ENCODE data around the gene BAIAP2L2.
"Not testable (repeated sequence)": the region's sequence is repeated elsewhere in the genome, so short reads cannot be mapped to it uniquely, and the experiment has no call there.

BAIAP2L2 gene

DNA sequence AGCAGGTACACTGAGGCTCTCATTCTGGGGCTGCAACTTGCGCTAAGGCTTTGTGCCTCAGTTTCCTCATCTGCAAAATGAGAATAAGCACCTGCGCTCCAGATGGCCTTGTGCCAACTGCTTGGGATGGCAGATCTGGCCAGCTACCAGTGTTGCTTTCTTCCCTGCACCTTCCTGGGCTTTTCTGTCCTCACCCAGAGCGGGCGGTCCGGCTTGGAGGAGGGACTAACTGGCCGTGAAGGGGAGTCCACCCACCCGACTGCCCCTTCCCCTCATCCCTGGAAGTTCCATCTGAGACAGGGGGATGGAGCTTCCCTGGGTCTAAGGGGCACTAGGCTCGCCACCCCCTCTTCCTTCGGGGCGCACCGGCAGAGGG lies 30.0 kb downstream of the BAIAP2L2 start:
- DNase-seq = no peak

GRCh38 chr22:38079804-38080203 lies 30.7 kb downstream of the BAIAP2L2 start:
- no peak for DNase-seq

DNA sequence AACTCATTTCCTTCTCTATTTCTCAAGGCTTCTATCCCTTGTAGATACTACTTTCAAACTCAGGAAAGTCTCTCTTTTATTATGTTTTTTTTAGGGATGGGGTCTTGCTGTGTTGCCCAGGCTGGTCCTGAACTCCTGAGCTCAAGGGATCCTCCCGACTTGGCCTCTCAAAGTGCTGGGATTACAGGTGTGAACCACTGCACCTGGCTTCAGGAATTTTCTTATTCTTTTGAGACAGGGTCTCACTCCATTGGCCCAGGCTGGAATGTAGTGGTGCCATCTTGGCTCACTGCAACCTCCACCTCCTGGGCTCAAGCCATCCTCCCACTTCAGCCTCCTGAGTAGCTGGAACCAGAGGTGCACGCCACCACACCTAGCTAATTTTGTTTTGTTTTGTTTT lies 31.3 kb downstream of the BAIAP2L2 start:
- not testable (repeated sequence) for DNase-seq

GRCh38 chr22:38078046-38078840 lies 32.2 kb downstream of the BAIAP2L2 start:
- DNase-seq = no peak

GRCh38 chr22:38077595-38077994 lies 32.9 kb downstream of the BAIAP2L2 start:
- DNase-seq = no peak

GRCh38 chr22:38077096-38077495 lies 33.4 kb downstream of the BAIAP2L2 start:
- DNase-seq = no peak

DNA sequence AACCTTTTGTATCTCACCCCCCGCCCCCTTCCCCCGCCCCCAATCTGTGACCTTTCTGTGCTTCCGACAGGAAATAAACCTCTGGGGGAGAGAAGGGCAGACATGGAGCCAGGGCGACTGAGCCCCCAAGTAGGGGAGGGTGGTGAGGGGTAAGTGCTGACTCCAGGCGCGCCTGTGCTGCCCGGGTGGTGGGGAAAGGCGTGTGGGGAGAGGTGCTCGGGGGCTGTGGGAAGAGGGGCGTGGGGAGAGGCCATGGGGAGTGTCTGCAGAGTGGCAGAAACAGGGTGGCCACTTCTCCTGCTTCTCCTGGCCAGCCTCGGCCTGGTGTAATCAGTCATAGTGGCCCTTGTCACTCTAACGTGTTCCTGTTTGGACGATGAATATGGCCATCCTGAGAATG lies 34.5 kb downstream of the BAIAP2L2 start:
- no peak for DNase-seq

DNA sequence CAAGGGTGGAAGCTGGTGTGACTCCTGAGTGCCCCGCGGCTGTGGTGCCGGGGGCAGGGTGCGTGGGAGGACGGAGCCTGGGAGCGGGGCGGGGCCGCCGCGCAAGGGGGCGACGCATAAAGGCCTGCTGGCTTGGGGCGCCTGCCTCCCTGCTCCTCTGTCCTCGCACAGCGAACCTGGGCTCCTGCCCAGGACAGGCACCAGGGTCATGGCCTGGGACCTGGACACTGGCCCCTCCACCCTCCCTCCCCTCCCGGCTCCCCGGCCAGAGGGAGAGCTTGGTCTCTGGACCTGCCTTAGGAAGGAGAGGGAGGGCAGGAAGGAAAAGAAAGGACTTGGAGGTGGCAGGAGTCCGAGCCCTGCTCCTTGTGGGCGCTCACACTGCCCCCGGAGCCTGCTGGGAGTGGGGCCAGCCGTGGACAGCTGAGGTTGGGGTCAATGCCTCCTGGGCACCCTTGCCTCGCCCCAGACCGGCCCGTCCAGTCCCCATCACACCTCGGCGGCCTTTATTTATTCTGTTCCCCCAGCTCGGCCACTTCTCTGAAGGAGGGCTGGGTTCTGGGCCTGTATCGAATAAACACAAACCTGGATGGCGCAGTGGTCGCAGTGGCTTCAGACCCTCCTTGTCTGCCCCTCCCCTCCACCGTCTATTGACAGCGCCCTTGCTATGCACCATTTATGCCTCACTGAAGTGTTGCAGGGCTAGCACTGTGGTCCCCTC lies 35.2 kb downstream of the BAIAP2L2 start:
- DNase-seq = no peak

- no peak for DNase-seq
Observed at GRCh38 chr22:38074181-38075104, 36.0 kb downstream of the BAIAP2L2 start.

DNA sequence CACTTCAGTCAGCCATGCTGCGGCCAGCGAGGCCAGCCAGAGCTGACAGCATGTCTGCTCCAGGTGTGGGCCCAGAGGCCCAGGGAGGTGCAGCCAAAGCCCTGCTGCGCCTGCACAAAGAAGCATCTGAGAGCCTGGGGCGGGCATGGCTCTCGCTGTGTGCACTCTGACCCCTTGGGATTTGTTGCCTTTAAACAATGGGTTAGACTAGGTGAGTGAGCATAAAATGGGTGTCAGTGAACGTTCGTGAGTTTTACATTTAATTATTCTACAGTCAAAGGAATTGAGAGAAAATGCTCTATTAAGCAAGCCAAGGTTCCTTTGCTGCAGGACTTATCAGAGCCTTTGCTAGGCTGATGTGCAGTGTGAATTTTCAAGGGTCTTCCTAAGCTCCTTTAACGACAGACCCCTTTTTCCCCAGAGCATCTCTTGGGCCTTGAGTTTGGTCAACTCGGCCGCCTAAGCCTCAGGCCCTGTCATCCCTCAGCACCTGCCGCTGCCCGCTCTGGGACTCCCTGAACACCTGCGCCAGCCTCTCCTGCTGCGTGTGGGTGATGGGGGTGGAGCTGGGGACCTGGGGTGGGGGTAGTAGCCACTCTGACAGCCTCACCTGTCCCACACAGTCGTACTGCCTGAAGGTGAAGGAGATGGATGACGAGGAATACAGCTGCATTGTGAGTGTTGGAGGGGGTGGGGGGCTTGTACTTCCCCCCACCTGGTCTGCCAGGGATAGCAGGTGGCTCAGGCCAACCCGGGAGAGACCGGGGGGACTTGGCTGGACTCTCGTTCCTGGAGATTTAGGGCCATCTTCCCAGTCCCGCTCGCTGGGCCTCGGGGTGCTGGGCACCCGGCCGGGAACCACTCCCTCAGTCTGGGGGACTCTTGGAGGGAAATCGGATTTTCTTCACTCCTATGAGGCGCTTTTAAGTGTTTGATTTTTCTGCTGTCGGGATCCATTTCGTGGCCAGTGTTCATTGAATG lies 37.0 kb downstream of the BAIAP2L2 start:
- DNase-seq = no peak

DNA sequence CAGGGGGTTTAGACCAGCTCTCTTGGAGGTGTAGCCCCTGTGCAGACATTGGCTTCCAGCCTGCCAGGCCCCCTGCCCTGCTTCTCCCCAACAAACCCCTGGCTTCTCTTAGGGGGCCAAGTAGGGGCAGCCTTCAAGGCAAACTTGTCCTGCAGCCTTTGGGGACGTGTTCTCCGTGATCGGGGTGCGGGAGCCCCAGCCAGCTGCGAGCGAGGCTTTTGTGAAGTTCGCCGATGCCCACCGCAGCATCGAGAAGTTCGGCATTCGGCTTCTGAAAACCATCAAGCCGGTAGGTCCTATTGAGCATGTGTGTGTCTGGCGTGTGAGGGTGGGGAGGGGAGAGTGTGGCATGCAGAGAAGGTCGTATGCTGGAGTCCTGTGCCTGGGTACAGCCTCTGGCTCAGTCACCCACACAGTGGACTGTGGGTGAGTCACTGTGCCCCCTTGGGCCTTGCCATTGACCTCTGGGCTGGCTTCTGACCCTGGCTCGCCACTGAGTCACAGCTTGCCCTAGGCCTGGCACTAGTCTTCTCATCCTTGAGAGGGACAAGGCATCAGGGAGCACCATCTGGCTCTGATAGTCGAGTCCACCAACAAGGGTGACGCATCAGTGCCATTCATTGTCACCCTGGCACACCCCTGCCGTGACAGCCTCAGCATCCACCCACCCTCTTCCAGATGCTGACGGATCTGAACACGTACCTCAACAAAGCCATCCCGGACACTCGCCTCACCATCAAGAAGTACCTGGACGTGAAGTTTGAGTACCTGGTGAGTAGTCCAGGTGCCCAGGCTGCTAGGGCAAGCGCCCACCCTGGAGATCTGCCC lies 37.9 kb downstream of the BAIAP2L2 start:
- DNase-seq = no peak

DNA sequence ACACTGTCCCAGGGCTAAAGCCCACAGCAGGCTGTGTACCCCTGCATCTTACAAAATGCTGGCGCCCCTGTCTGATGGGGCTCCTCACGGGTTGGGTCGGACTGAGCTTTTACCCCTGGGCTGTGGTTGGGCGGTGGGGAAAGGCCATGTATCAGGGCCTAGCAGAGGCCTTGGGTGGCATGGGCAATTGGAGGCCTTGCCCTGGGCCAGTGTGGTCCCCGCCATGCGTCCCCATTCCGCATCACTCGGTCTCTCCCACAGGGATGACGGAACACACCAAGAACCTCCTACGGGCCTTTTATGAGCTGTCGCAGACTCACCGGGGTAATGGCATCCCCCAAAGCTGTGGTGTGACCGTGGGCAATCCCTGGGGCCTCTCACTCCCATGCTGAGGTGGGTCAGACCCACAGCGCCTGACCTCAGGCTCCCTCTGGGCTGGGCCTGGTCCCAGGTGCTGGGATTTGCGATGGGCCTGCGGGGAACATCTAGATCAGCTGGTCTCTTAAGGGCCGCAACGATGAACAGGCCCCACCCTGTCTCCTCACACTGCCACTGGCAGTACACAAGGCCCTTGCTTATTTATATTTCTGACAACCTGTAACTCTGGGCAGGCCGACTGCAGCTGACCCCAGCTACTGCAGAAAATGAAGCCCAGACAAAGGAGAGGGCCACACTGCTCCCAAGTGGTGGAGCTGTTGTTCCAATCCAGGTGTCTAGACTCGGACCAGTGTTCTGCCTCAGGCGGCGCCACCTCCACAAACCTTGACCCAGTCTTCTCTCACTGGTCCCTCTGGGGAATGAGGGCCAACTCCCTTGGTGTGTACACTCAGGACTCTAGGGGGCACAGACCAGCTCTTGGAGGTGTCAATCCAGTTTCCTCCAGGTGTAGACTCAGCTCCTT lies 38.8 kb downstream of the BAIAP2L2 start:
- no peak for DNase-seq

GRCh38 chr22:38070250-38070921 lies 40.1 kb downstream of the BAIAP2L2 start:
- DNase-seq = no peak

DNA sequence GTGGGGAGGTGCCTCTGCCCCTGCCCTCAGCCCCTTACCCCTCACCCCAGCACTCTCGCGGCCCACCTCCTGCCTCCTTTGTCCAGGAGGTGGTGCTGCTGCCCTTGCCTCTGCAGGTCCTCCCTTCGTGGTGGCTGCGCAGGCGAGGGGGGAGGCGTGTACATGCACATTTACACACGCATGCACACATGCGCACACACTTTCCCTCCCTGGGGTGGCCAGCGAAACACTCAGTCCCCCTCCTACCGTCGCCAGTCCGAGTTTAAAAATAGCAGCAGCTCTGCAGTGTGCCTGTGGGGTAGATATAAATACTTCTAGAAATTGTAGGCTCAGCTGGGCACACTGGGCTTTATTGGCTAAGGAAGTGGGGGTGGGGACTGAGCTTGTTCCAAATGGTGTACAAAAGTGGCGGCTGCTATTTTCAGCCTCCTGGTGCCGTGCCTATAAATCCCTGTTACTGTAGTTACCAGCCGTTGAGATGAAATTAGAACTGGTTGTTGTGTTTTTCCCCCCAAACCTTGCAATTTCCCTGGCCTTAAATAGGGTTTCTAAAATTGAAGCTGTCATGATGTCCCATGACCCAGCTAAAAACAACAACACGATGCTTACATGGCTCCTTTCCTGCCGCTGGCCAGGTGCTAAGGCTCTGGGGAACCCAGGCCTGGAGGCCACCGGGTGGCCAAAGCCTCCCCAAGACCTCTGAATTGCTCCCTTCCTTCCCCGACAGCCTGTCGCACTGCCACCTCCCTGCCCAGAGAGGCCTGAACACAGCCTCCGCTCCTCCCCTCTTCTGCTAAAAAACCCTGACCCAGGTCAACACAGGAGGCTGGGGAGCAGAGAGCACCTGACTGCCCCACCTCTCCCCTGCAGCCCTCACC lies 40.9 kb downstream of the BAIAP2L2 start:
- DNase-seq = no peak

GRCh38 chr22:38068641-38069371 lies 41.7 kb downstream of the BAIAP2L2 start:
- no peak for DNase-seq

GRCh38 chr22:38067761-38068360 lies 42.6 kb downstream of the BAIAP2L2 start:
- no peak for DNase-seq

GRCh38 chr22:38067028-38067415 lies 43.5 kb downstream of the BAIAP2L2 start:
- no peak for DNase-seq
